ENCODE data around the gene PDXP.

Gene PDXP

DNA sequence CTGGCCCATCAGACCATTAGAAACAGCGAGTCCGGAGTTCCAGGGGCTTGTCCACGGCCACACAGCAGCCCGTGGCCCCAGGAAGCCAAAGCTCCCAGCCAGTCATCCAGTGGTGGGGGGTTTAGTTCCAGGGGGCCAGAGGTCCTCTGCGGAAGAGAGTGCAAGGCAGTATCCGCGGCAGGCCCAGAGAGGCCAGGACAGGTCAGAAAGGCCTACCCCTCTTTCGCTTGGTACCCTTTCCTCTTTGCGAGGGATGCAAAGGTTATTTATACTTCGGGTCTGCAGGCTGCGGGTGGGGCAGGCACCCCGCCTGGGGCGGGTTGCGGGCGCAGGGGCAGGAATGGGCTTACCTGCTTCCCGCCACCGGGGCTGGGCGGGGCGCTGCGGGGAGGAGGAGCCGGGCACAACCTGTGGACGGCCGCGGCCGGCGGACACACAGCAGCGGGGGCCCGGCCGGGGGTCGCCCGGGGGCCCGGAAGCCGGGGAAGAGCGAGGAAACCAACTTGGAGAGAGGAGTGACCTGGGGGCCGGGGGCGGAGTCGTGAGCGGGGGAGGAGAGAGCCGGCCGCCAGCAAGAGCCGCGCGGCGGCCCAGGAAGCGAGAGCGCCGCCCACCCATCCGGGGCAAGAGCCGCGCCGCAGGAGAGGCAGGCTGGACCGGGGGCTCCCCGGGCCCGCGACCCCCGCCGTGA is 19.3 kb upstream of the PDXP start, which contains the start of gene SH3BP1:
TSS of gene SH3BP1 (plus strand) at position 600 of the 691 bp plus-strand sequence. CDS start 119 bp downstream, outside the sequence.
- Mint-ChIP-seq H3K4me3 (peak within 1 kb of the TSS; percentile 90 to 91 (median 91)), H3K36me3 (ENCODE audit: low read depth) (peaks cover 7% of the 10 kb centered on the region), H3K4me1 (peaks cover 41% of the 10 kb centered on the region), H3K27me3 (ENCODE audit: low read depth) (no peaks in the 10 kb centered on the region), H3K9me3 (no peaks in the 10 kb centered on the region), H3K27ac (peak within 1 kb of the TSS; percentile 80 to 100 (median 93))
- TF ChIP-seq, protein P1, sequence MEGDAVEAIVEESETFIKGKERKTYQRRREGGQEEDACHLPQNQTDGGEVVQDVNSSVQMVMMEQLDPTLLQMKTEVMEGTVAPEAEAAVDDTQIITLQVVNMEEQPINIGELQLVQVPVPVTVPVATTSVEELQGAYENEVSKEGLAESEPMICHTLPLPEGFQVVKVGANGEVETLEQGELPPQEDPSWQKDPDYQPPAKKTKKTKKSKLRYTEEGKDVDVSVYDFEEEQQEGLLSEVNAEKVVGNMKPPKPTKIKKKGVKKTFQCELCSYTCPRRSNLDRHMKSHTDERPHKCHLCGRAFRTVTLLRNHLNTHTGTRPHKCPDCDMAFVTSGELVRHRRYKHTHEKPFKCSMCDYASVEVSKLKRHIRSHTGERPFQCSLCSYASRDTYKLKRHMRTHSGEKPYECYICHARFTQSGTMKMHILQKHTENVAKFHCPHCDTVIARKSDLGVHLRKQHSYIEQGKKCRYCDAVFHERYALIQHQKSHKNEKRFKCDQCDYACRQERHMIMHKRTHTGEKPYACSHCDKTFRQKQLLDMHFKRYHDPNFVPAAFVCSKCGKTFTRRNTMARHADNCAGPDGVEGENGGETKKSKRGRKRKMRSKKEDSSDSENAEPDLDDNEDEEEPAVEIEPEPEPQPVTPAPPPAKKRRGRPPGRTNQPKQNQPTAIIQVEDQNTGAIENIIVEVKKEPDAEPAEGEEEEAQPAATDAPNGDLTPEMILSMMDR (IDR thresholded peaks at IDR 0.05; ENCODE audit: unreplicated experiment in 3 of 3), result no peak

DNA sequence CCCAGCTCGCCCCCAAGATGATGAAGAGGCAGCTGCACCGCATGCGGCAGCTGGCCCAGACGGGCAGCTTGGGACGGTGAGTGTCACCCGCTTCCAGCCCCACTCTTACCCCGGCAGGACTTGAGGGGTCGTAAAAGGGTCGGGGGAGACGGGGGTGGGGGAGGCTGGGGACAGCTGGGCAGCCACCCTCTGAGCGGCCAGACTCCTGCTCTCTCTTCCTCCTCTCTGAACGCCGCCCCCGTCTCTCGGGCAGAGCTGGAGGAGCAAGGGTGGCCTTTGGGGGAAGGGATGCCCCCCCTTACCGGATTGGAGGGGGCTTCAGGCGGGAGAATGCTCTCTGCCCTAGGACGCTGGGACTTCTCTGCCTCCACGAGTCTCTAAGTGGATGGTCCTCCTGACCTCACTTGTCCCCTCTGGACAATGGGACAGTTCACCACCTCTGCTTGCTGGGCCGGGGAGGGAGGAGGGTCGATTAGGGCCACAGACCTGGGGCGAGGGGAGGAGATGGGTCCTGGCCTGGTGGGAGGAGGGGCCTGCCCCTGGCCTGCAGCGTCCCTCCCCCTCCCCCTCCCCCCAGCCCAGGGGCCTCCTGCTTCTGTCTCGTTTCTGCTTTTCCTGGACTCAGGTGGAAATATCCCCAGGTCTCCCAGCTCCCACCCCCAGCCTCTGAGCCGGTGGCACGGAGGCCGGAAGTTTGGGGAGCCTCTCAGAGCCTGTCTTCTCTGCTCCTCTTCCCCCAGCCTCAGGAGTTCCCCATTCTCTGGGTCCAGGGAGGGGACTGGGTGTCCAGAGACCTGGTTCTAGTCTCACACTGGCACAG is 18.5 kb upstream of the PDXP start:
- H3K9me3 Mint-ChIP-seq, result no peaks in the 10 kb centered on the region
- H3K36me3 Mint-ChIP-seq (ENCODE audit: low read depth), result peaks cover 9% of the 10 kb centered on the region
- no peaks in the 10 kb centered on the region for H3K27me3 Mint-ChIP-seq (ENCODE audit: low read depth)
- peak overlapping the region; percentile 90 to 91 (median 91) for H3K4me3 Mint-ChIP-seq
- peaks cover 34% of the 10 kb centered on the region for H3K4me1 Mint-ChIP-seq
- TF ChIP-seq, protein P1 (IDR thresholded peaks at IDR 0.05; ENCODE audit: unreplicated experiment in 3 of 3), result no peak
- H3K27ac Mint-ChIP-seq, result peak overlapping the region; percentile 61 to 91 (median 78)

DNA sequence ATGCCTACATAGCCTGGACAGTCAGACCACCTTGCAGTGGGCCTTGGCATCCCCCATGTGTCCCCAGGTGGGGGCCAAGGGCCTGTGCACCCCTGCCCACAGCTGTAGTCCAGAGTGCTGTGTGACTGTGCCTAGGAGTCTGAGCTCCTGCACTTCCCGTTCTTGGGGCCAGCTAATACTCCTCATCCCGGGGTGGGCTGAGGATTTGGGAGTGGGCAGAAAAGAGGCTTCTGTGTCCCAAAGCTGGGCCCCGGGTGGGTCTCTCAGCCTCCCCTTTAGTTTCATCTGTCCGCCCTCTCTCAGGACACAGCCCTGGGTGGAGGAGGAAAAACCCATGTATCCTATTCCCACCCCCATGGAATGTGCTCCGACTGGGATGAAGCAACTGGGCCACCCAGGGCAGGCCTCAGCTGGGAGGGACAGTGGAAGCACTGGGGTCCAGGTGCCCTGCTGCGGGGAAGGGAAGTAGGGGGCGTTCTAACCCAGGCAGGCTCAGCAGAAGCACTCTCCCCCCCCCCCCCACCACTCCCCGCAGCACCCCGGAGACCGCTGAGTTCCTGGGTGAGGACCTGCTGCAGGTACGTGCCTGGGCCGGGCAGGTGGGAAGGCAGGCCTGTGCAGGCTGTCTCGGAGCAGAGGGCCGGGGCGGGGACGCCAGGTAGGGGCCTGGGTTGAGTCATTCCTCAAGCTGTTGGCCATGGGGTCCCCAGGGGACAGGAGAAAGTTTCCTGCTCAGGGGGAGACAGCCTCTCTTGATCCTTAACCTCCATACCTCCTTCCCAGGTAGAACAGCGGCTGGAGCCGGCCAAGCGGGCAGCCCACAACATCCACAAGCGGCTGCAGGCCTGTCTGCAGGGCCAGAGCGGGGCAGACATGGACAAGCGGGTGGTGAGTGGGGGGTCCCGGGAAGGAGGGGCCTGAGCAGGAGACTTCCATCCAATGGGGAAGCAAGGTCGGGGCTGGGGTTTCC is 17.6 kb upstream of the PDXP start:
- H3K36me3 Mint-ChIP-seq (ENCODE audit: low read depth), result peaks cover 10% of the 10 kb centered on the region
- H3K4me1 Mint-ChIP-seq, result peaks cover 34% of the 10 kb centered on the region
- TF ChIP-seq, protein P1 (IDR thresholded peaks at IDR 0.05; ENCODE audit: unreplicated experiment in 3 of 3), result no peak
- H3K4me3 Mint-ChIP-seq, result peak overlapping the region; percentile 90 to 91 (median 91)
- no peaks in the 10 kb centered on the region for H3K9me3 Mint-ChIP-seq
- no peaks in the 10 kb centered on the region for H3K27me3 Mint-ChIP-seq (ENCODE audit: low read depth)
- H3K27ac Mint-ChIP-seq, result peak overlapping the region; percentile 61 to 91 (median 78)

DNA sequence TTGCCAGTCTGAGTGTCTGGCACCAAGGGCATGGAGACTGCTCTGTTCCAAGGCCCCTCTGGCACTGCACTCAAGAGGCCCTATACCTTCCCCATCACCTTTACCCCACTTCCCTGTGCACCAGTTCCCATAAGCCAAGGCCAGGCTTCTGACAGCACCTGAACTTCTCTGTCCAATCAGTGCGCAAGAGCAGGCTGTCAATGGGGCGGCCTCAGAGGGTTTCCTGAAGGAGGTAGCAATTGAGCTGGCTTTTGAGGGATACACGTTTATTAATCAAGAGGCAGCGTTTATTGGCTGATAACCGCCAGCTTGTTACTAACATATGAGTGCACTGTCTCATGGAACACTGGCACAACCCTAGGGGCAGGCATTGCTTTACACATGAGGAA is 17.0 kb upstream of the PDXP start:
- no peaks in the 10 kb centered on the region for H3K27me3 Mint-ChIP-seq (ENCODE audit: low read depth)
- peaks cover 10% of the 10 kb centered on the region for H3K36me3 Mint-ChIP-seq (ENCODE audit: low read depth)
- TF ChIP-seq, protein P1 (IDR thresholded peaks at IDR 0.05; ENCODE audit: unreplicated experiment in 3 of 3), result no peak
- no peaks in the 10 kb centered on the region for H3K9me3 Mint-ChIP-seq
- peak overlapping the region; percentile 54 to 61 (median 59) for H3K4me3 Mint-ChIP-seq
- peak overlapping the region in 1 of 3 experiments; percentile 23 for H3K27ac Mint-ChIP-seq
- peaks cover 27% of the 10 kb centered on the region for H3K4me1 Mint-ChIP-seq

DNA sequence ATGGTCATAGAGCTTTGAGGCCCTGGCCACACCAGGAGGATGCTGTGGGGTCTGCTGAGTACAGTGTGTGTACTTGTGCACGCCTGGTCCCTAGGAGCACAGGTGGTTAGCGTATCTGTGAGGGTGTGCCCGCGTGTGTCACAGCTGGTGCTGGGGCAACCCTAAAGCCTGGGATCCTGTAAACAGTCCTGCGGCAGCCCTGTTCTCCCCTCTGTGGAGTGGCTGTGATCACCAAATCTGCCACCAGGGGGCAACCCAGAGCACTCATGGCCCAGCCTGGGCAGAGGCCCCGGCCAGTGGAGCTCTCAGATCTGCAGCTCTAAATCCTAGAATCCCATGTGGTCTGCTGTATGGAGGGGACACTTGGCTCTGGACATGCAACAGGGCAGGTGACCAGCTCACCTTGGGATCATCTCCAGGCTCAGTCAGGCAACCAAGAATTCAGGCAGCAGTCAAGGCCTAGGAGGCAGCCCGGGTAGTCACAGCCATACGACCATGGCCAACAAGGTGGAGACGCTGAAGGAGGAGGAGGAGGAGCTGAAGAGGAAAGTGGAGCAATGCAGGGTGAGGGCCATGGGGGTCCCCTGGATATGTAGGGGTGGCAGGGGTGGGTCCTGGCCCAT is 15.2 kb upstream of the PDXP start:
- Mint-ChIP-seq H3K9me3 (no peaks in the 10 kb centered on the region), H3K27me3 (ENCODE audit: low read depth) (no peaks in the 10 kb centered on the region), H3K4me3 (peak overlapping the region; percentile 11 to 67 (median 59)), H3K4me1 (peaks cover 15% of the 10 kb centered on the region), H3K36me3 (ENCODE audit: low read depth) (peaks cover 14% of the 10 kb centered on the region), H3K27ac (peak overlapping the region; percentile 41 to 62 (median 55))
- TF ChIP-seq, protein P1 (IDR thresholded peaks at IDR 0.05; ENCODE audit: unreplicated experiment in 3 of 3), result peak; percentile 87 to 91 (median 89)

All from nephron (organoid).